ENCODE data around the gene GRID1. TPM values are rescaled to one million over a fixed set of nuclear protein-coding genes. Genes with fewer than 3 reads are reported as not detected.
"Not testable (repeated sequence)": the region's sequence is repeated elsewhere in the genome, so short reads cannot be mapped to it uniquely, and the experiment has no call there.

Gene GRID1
- total RNA-seq, 2 donors from 2014 or later = 4.4 to 5.6 TPM

- intact Hi-C loops (cut with DNase I) = no loop called here
Observed at GRCh38 chr10:86105181-86105580, 261.4 kb downstream of the GRID1 start.

GRCh38 chr10:86104611-86105145, 261.9 kb downstream of the GRID1 start:
- no peak for DNase-seq (ENCODE audit: low spot score)

More at GRCh38 chr10:86105181-86105580, 261.4 kb downstream of the GRID1 start:
- DNase-seq (ENCODE audit: low spot score) = no peak

GRCh38 chr10:86104156-86104555, 262.4 kb downstream of the GRID1 start:
- intact Hi-C loops (cut with DNase I) = no loop called here
- DNase-seq (ENCODE audit: low spot score) = no peak

More at GRCh38 chr10:86104611-86105145, 261.9 kb downstream of the GRID1 start:
- intact Hi-C loops (cut with DNase I) = no loop called here

- intact Hi-C loops (cut with DNase I) = no loop called here
- no peak for DNase-seq (ENCODE audit: low spot score)
Observed at GRCh38 chr10:86103391-86104101, 263.0 kb downstream of the GRID1 start.

GRCh38 chr10:86102451-86102850, 264.1 kb downstream of the GRID1 start:
- no peak for DNase-seq (ENCODE audit: low spot score)
- intact Hi-C loops (cut with DNase I) = no loop called here

- no peak for DNase-seq (ENCODE audit: low spot score)
- intact Hi-C loops (cut with DNase I) = no loop called here
Observed at GRCh38 chr10:86102031-86102430, 264.6 kb downstream of the GRID1 start.

- intact Hi-C loops (cut with DNase I) = no loop called here
- no peak for DNase-seq (ENCODE audit: low spot score)
Observed at GRCh38 chr10:86100581-86101061, 266.0 kb downstream of the GRID1 start.

GRCh38 chr10:86099542-86100334, 266.9 kb downstream of the GRID1 start:
- DNase-seq (ENCODE audit: low spot score) = peak; percentile 64
- intact Hi-C loops (cut with DNase I) = loop anchor here in 1 of 2 donors (1.0 kb wide), 1 partner anchor 44 kb away; no protein-coding TSS in a partner anchor

- intact Hi-C loops (cut with DNase I) = no loop called here
- DNase-seq (ENCODE audit: low spot score) = no peak
Observed at GRCh38 chr10:86098187-86098881, 268.3 kb downstream of the GRID1 start.

- DNase-seq (ENCODE audit: low spot score); intact Hi-C loops (cut with DNase I): not testable (repeated sequence)
Observed at GRCh38 chr10:86095061-86095460, 271.5 kb downstream of the GRID1 start.

GRCh38 chr10:86092311-86092710, 274.3 kb downstream of the GRID1 start:
- intact Hi-C loops (cut with DNase I) = loop anchor here in 1 of 2 donors (5.0 kb wide), 1 partner anchor 580 kb away; no protein-coding TSS in a partner anchor
- not testable (repeated sequence) for DNase-seq (ENCODE audit: low spot score)

GRCh38 chr10:86091216-86091615, 275.4 kb downstream of the GRID1 start:
- intact Hi-C loops (cut with DNase I) = loop anchor here in 1 of 2 donors (5.0 kb wide), 1 partner anchor 579 kb away; no protein-coding TSS in a partner anchor
- peak; percentile 49 for DNase-seq (ENCODE audit: low spot score)

GRCh38 chr10:86090807-86091206, 275.8 kb downstream of the GRID1 start:
- intact Hi-C loops (cut with DNase I) = loop anchor here in 1 of 2 donors (5.0 kb wide), 1 partner anchor 579 kb away; no protein-coding TSS in a partner anchor

GRCh38 chr10:86087716-86088115, 278.9 kb downstream of the GRID1 start:
- intact Hi-C loops (cut with DNase I) = no loop called here
- peak; percentile 20 for DNase-seq (ENCODE audit: low spot score)

More at GRCh38 chr10:86090807-86091206, 275.8 kb downstream of the GRID1 start:
- DNase-seq (ENCODE audit: low spot score) = no peak

GRCh38 chr10:86086418-86086817, 280.2 kb downstream of the GRID1 start:
- intact Hi-C loops (cut with DNase I) = no loop called here
- DNase-seq (ENCODE audit: low spot score) = peak; percentile 25

GRCh38 chr10:86085686-86086085, 280.9 kb downstream of the GRID1 start:
- peak; percentile 46 for DNase-seq (ENCODE audit: low spot score)
- intact Hi-C loops (cut with DNase I) = no loop called here

- DNase-seq (ENCODE audit: low spot score) = peak; percentile 70
- intact Hi-C loops (cut with DNase I) = no loop called here
Observed at GRCh38 chr10:86085136-86085535, 281.5 kb downstream of the GRID1 start.

- intact Hi-C loops (cut with DNase I) = no loop called here
Observed at GRCh38 chr10:86084585-86084984, 282.0 kb downstream of the GRID1 start.

GRCh38 chr10:86083664-86084175, 282.9 kb downstream of the GRID1 start:
- intact Hi-C loops (cut with DNase I) = no loop called here
- DNase-seq (ENCODE audit: low spot score) = peak; percentile 37

More at GRCh38 chr10:86084585-86084984, 282.0 kb downstream of the GRID1 start:
- DNase-seq (ENCODE audit: low spot score) = no peak

Data from posterior vena cava (tissue), 2 donors.